Mucosa of rectum (tissue), 2 donors: Measurements from ENCODE around the gene ITGA8.
"Not testable (repeated sequence)": the region's sequence is repeated elsewhere in the genome, so short reads cannot be mapped to it uniquely, and the experiment has no call there.

Source experiments
- H3K27ac ChIP-seq, 2 donors: one replicate each; pipeline ENCODE4 v1.7.0; 2013; ENCODE audit warnings: inconsistent platforms in 2 of 2, low read depth in 2 of 2, low read length in 2 of 2
- H3K27me3 ChIP-seq, 2 donors: one replicate each; pipeline ENCODE4 v1.7.0; 2013; ENCODE audit warnings: low read length in 2 of 2; ENCODE audit not compliant: control insufficient read depth in 2 of 2, insufficient read depth in 2 of 2
- H3K36me3 ChIP-seq, 2 donors: one replicate each; pipeline ENCODE4 v1.7.0; 2013; ENCODE audit warnings: low read length in 2 of 2; ENCODE audit not compliant: control insufficient read depth in 2 of 2, insufficient read depth in 2 of 2
- H3K4me1 ChIP-seq, 2 donors: one replicate each; pipeline ENCODE4 v1.7.0; 2013; ENCODE audit warnings: low read length in 2 of 2, mild to moderate bottlenecking in 1 of 2; ENCODE audit not compliant: control insufficient read depth in 2 of 2, insufficient read depth in 2 of 2
- H3K4me3 ChIP-seq, 2 donors: one replicate each; pipeline ENCODE4 v1.7.0; 2013; ENCODE audit warnings: low read length in 2 of 2
- H3K9ac ChIP-seq, 2 donors: one replicate each; pipeline ENCODE4 v1.7.0; 2013; ENCODE audit warnings: low read length in 2 of 2, low read depth in 1 of 2, mild to moderate bottlenecking in 1 of 2
- H3K9me3 ChIP-seq, 2 donors: one replicate each; pipeline ENCODE4 v1.7.0; 2013; ENCODE audit warnings: low read length in 2 of 2; ENCODE audit not compliant: control insufficient read depth in 2 of 2
- donor health status: healthy.
- donor health status: Normal muscosa, but diverticular disease.

Gene ITGA8

DNA sequence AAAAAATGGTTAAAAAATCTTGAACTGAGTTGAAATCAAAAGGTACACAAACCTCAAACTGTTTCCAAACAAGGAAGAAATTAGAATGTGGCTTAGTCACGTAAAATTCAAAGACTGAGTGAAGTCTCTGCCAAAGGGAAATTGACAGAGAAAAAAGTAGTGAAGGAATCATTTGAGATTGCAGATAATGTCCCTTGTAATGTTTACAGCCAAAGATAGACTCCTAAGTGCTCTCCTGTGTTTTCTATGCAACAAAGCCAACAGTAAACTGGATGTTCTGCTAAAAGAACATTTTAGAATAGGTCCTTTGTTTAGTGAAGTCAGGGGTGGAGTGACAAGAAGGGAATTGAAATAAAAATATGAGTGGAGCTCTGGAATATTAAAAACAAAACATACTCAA lies 117.9 kb downstream of the ITGA8 start:
- Histone ChIP-seq H3K36me3 (no peaks in the 10 kb centered on the region), H3K9ac (no peak overlapping the region), H3K9me3 (no peaks in the 10 kb centered on the region), H3K4me1 (no peaks in the 10 kb centered on the region), H3K4me3 (no peak overlapping the region), H3K27ac (no peak overlapping the region), H3K27me3 (peaks cover 3 to 10% of the 10 kb centered on the region in 2 donors)

DNA sequence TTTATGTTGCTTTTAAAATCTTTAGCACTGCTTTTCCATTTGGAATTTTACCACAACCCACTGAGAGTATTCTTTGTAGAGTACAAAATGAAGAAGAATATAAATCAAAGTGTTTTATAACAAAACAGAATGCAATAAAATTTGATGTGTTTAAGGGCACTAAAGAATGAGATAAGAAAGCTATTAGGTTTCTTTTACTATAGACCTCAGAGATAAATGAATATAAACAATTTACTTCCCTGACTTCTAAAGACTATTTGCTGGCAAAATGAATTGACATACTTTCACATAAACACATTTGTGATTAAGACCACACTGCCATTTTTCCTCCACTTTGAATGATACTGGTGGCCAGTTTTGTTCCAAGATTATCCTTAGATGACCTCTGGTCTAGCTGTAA lies 124.5 kb downstream of the ITGA8 start:
- Histone ChIP-seq H3K9ac (no peak overlapping the region), H3K9me3 (no peaks in the 10 kb centered on the region), H3K27me3 (peaks cover 0 to 4% of the 10 kb centered on the region in 2 donors), H3K36me3 (no peaks in the 10 kb centered on the region), H3K4me1 (no peaks in the 10 kb centered on the region), H3K4me3 (no peak overlapping the region), H3K27ac (no peak overlapping the region)

DNA sequence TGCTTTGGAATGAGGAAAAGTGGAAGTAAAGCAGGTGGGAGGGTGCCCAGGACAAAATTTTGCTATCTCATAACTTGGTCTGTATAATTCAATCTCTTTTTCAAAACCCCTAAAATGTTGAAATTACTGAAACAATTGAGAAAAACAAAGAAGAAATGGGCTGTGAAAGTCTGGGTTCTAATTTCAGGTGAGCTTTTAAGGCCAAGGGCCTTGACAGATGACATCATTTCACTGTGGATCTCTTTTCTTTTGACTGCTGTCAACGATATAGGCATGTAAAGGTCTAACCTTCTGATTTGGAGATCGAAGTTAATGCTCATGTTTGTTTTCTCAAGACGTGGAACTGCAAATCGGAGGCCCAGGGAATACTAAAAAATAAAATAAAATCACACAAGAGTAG lies 127.8 kb downstream of the ITGA8 start:
- H3K4me1 ChIP-seq, result no peaks in the 10 kb centered on the region
- H3K27ac ChIP-seq, result no peak overlapping the region
- no peaks in the 10 kb centered on the region for H3K36me3 ChIP-seq
- H3K27me3 ChIP-seq, result peaks cover 0 to 1% of the 10 kb centered on the region in 2 donors
- no peak overlapping the region for H3K4me3 ChIP-seq
- no peaks in the 10 kb centered on the region for H3K9me3 ChIP-seq
- H3K9ac ChIP-seq, result no peak overlapping the region

DNA sequence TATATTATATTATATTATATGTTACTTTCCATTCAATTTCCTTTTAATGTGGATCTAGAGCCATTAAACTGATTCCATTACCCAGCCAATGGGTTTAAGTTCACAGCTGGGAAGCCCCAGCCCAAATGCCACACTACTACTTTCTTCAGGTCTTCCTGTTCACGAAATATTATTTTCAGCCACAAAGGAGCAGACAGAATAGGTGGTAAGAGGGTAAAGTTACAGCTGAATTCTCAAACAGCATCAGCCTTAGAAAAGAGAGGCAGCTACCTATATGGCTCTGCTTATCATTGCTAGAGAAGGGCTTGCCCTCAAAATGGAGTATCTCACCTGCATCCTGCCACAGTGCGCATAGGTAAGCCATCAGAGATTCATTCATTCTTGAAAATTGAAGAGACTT lies 128.3 kb downstream of the ITGA8 start:
- Histone ChIP-seq H3K36me3 (no peaks in the 10 kb centered on the region), H3K4me3 (no peak overlapping the region), H3K27me3 (no peaks in the 10 kb centered on the region), H3K4me1 (no peaks in the 10 kb centered on the region), H3K9ac (no peak overlapping the region), H3K9me3 (no peaks in the 10 kb centered on the region), H3K27ac (no peak overlapping the region)

DNA sequence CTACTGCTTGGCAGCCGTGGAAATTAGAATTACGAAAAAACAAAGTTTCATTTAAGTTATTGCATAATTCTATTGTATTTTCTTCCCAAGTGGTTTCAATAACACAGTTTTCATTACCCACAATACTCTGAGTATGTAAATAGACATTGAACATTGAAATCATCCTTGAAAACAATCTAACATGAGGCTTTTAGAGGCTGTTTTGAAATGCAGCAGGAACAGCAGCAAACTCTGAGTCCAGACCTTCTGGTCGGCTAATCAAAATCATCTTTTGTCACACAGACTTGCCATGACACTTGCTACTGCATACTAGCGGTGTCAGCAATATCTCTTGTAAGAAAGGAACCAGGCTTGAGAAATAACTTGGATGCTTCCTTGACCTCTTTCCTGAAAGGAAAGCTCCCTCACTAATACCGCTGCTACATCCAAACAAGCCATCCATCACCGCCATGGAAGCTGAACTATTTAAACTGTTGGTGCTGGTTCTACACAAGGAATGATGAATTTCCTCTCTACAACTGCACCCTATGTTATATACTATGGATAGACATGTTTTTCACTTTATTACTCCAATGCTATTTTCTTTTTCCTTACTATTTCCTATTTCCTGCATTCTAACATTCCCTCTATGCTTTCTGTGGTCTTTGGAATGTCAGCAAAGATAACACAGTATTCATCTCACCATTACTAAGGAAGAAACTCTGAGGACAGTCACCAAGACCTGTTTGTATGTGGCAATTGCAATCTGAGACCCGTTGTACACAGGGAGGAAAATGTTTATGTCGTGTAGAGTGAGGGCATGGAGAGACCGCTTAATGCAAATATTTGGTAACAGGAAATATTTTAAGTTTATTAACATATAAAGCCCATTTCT lies 130.8 kb downstream of the ITGA8 start:
- Histone ChIP-seq H3K36me3 (no peaks in the 10 kb centered on the region), H3K9ac (no peak overlapping the region), H3K9me3 (no peaks in the 10 kb centered on the region), H3K27ac (no peak overlapping the region), H3K27me3 (no peaks in the 10 kb centered on the region), H3K4me3 (no peak overlapping the region), H3K4me1 (no peaks in the 10 kb centered on the region)

DNA sequence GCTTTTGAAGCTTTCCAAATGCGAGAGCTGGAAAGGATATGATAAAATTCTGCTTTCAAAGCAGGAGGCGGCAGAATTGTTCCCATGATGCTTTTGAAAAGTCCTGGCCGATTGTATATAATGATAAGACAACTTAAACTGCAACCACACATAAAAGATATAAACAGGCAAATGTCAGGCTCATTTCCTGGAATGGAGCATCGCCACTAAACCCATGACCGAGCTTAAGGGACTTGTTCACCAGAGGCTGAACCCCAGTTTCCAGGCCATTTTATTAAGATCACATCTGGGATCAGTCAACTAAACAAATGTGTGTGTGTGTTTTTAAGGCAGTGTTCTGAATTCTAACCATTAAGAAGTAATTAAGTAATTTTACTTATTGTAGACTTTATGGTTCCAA lies 131.6 kb downstream of the ITGA8 start:
- H3K9ac ChIP-seq, result no peak overlapping the region
- no peaks in the 10 kb centered on the region for H3K4me1 ChIP-seq
- H3K27ac ChIP-seq, result no peak overlapping the region
- H3K9me3 ChIP-seq, result no peaks in the 10 kb centered on the region
- H3K4me3 ChIP-seq, result no peak overlapping the region
- H3K27me3 ChIP-seq, result no peaks in the 10 kb centered on the region
- H3K36me3 ChIP-seq, result no peaks in the 10 kb centered on the region

DNA sequence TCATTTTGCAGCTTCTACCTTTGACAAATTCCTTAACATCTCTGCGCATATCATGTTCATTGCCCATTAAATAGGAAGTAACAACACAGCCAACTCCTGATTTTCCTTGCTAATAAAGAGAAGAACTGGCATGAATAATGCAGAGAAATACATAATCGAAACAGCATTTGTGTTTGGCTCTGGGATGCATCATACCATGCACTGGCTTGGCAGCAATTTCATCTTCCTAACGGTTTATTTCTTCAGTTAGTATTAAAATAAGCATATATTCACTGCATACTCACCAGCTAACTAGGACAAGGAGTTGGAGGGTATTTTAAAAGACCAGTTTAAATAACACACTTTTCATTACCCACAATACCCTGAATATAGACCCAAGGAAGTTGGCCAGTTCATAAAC lies 132.5 kb downstream of the ITGA8 start:
- H3K36me3 ChIP-seq, result no peaks in the 10 kb centered on the region
- no peaks in the 10 kb centered on the region for H3K4me1 ChIP-seq
- no peak overlapping the region for H3K9ac ChIP-seq
- H3K9me3 ChIP-seq, result no peaks in the 10 kb centered on the region
- H3K27me3 ChIP-seq, result no peaks in the 10 kb centered on the region
- H3K4me3 ChIP-seq, result no peak overlapping the region
- no peak overlapping the region for H3K27ac ChIP-seq

DNA sequence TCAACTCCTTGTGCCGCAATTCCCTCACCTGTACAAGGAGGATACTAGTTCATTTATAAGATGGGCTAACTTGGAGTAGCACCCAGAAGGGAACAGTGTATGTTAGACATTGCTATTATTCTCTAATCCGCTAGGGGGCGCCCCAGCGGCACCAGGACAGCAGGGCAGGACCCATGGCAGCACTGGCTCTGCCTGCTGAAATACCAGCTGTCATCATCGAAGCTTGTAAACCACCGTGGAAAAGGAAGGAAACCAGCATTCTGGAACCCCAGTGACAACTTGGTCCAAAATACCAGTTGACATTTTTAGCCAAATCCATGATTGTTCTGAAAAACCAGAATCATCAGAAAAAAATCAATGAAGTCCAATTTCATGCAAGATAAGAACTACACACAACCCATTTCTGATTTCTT lies 134.4 kb downstream of the ITGA8 start:
- no peaks in the 10 kb centered on the region for H3K27me3 ChIP-seq
- no peaks in the 10 kb centered on the region for H3K9me3 ChIP-seq
- no peaks in the 10 kb centered on the region for H3K36me3 ChIP-seq
- no peak overlapping the region for H3K4me3 ChIP-seq
- H3K9ac ChIP-seq, result no peak overlapping the region
- no peaks in the 10 kb centered on the region for H3K4me1 ChIP-seq
- H3K27ac ChIP-seq, result no peak overlapping the region

DNA sequence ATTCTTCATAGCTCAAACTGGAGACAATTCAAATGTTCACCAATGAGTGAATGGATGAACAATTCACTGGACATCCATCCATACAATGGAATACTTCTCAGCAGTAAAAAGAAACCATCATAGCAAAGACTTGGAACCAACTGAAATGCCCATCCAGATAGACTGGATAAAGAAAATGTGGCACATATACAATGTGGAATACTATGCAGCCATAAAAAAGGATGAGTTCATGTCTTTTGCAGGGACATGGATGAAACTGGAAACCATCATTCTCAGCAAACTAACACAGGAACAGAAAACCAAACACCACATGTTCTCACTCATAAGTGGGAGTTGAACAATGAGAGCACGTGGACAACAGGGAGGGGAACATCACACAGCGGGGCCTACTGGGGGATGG lies 136.8 kb downstream of the ITGA8 start:
- not testable (repeated sequence) for H3K27ac ChIP-seq, H3K27me3 ChIP-seq, H3K9me3 ChIP-seq

DNA sequence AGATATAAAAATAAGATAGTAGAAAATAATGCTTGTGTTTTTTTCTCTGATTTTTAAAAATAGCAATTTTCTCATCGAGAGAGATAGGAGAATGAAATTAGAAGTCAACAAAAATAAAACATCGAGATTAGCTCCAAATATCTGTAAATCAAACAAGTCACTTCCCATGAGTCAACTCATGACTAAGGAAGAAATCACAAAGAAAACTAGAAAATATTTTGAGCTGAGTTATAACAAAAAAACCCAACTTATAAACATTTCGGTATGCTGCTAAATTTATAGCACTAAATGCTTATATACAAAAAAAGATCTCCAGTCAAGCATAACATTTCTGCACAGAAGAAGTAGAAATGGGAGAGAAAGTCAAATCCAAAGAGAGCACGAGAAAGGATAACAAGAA lies 140.1 kb downstream of the ITGA8 start:
- Histone ChIP-seq H3K4me3 (no peak overlapping the region), H3K9ac (no peak overlapping the region), H3K4me1 (no peaks in the 10 kb centered on the region), H3K9me3 (no peaks in the 10 kb centered on the region), H3K27ac (no peak overlapping the region), H3K27me3 (no peaks in the 10 kb centered on the region), H3K36me3 (no peaks in the 10 kb centered on the region)

More for the DNA sequence above, 136.8 kb downstream of the ITGA8 start:
- H3K9ac ChIP-seq, H3K4me1 ChIP-seq, H3K36me3 ChIP-seq, H3K4me3 ChIP-seq: not testable (repeated sequence)
